Sigmoid colon (tissue), 7 donors: ENCODE results near the gene METTL21A. TPM values are rescaled to one million over a fixed set of nuclear protein-coding genes. Genes with fewer than 3 reads are reported as not detected.

Experiments used
- DNase-seq: peaks from one replicate; pipeline ENCODE4 v3.0.0-alpha.2; 2019
- H3K27ac ChIP-seq, 4 donors: fragments of 200-600 bp; sonication (generic); one replicate each; pipeline ENCODE4 v1.5.1; 2016 to 2019; ENCODE audit warnings: mild to moderate bottlenecking in 1 of 4
- H3K27me3 ChIP-seq, 3 donors: fragments of 200-600 bp; sonication (generic); one replicate each; pipeline ENCODE4 v1.5.1; 2019; ENCODE audit warnings: mild to moderate bottlenecking in 1 of 3
- H3K36me3 ChIP-seq, 4 donors: fragments of 200-600 bp; sonication (generic); one replicate each; pipeline ENCODE4 v1.5.1; 2016 to 2019
- H3K4me1 ChIP-seq, 4 donors: fragments of 200-600 bp; sonication (generic); one replicate each; pipeline ENCODE4 v1.5.1; 2017 to 2019
- H3K4me3 ChIP-seq, 4 donors: fragments of 200-600 bp; sonication (generic); one replicate each; pipeline ENCODE4 v1.5.1; 2017 to 2019; ENCODE audit warnings: mild to moderate bottlenecking in 2 of 4, moderate library complexity in 1 of 4
- H3K9me3 ChIP-seq, 4 donors: fragments of 200-600 bp in 3 of 4; sonication (generic) in 3 of 4; one replicate each; pipeline versions ENCODE4 v1.5.1 to v1.6.1; 2013 to 2019
- EP300 ChIP-seq, 4 donors: sonication (generic); formaldehyde crosslinking; IDR thresholded peaks; one replicate each; pipeline ENCODE4 v1.6.1; 2017; ENCODE audit warnings: antibody characterized with exemption in 4 of 4
- POLR2A ChIP-seq, 2 donors: fragments of 450-650 bp; IDR thresholded peaks; one replicate each; pipeline ENCODE4 v1.6.1; 2016; ENCODE audit warnings: antibody characterized with exemption in 2 of 2, mild to moderate bottlenecking in 2 of 2, moderate library complexity in 2 of 2
- POLR2AphosphoS5 ChIP-seq, 4 donors: sonication (generic); formaldehyde crosslinking; IDR thresholded peaks; one replicate each; pipeline ENCODE4 v1.6.1; 2017; ENCODE audit warnings: antibody characterized with exemption in 4 of 4
- WGBS, 2 donors: extraction: QIAGEN DNeasy Blood & Tissue Kit; methylation state at CpG; one replicate each; pipeline ENCODE4 v1.1.7; 2013; 5-methylcytosine and 5-hydroxymethylcytosine counted together
- intact Hi-C: fragments of 100-400 bp; cut with DNase I; formaldehyde crosslinking; loops from one replicate; pipeline ENCODE4 v1.15.1; 2023
- polyA plus RNA-seq, 3 donors: library from polyadenylated mRNA; stranded (reverse); fragments of 200-250 nt; gene quantifications; one replicate each; pipeline ENCODE4 v1.2.3, GENCODE V29; 2013
- small RNA-seq, 3 donors: library from RNA; depleted of rRNA; stranded (forward); fragments of <200 nt; gene quantifications; one replicate each; pipeline ENCODE3, GENCODE V24; 2016
- total RNA-seq, 4 donors: library from RNA; depleted of rRNA; stranded (reverse); fragments of >200 nt; gene quantifications; one replicate each; pipeline ENCODE4 v1.1.0, GENCODE V29; 2016
- TF ChIP-seq, protein P1 (sequence below), 4 experiments: fragments of 450-650 bp in 3 of 4; fragments of 200-600 bp in 1 of 4; IDR thresholded peaks; one replicate each; pipeline ENCODE4 v1.5.1; 2016 to 2019; ENCODE audit warnings: antibody characterized with exemption in 4 of 4, mild to moderate bottlenecking in 3 of 4, moderate library complexity in 2 of 4
- donor health status: healthy with polysubstance abuse.
- donor health status: Bipolar disorder and iron deficiency.
- donor health status: healthy.

The METTL21A gene
- total and polyA plus RNA-seq, 7 donors, result 12.9 to 43.0 (median 21.0) TPM

- intact Hi-C loops, result no loop called here
- H3K27me3 ChIP-seq, result no peaks in the 10 kb centered on the region
- DNase-seq, result no peak
- TF ChIP-seq POLR2A (IDR thresholded peaks at IDR 0.05), result no peak
- no peak overlapping the region for H3K4me3 ChIP-seq
- H3K9me3 ChIP-seq, result no peaks in the 10 kb centered on the region
- no peak overlapping the region for H3K27ac ChIP-seq
- H3K36me3 ChIP-seq, result peaks cover 9 to 67% (median 14%) of the 10 kb centered on the region in 4 donors
- H3K4me1 ChIP-seq, result no peaks in the 10 kb centered on the region
- WGBS, 2 donors, result 97 to 99% methylated on average over 4 of the region's 4 CpGs
Observed at GRCh38 chr2:207584952-207585351, 40.2 kb downstream of the METTL21A start.

GRCh38 chr2:207571370-207571769 is 53.8 kb downstream of the METTL21A start:
- peaks cover 0 to 83% (median 2%) of the 10 kb centered on the region in 4 donors for H3K36me3 ChIP-seq
- no peaks in the 10 kb centered on the region for H3K4me1 ChIP-seq
- H3K27me3 ChIP-seq, result no peaks in the 10 kb centered on the region
- intact Hi-C loops, result no loop called here
- TF ChIP-seq, protein P1, sequence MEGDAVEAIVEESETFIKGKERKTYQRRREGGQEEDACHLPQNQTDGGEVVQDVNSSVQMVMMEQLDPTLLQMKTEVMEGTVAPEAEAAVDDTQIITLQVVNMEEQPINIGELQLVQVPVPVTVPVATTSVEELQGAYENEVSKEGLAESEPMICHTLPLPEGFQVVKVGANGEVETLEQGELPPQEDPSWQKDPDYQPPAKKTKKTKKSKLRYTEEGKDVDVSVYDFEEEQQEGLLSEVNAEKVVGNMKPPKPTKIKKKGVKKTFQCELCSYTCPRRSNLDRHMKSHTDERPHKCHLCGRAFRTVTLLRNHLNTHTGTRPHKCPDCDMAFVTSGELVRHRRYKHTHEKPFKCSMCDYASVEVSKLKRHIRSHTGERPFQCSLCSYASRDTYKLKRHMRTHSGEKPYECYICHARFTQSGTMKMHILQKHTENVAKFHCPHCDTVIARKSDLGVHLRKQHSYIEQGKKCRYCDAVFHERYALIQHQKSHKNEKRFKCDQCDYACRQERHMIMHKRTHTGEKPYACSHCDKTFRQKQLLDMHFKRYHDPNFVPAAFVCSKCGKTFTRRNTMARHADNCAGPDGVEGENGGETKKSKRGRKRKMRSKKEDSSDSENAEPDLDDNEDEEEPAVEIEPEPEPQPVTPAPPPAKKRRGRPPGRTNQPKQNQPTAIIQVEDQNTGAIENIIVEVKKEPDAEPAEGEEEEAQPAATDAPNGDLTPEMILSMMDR (IDR thresholded peaks at IDR 0.05), result no peak
- TF ChIP-seq EP300 (IDR thresholded peaks at IDR 0.05) (no peak), POLR2AphosphoS5 (IDR thresholded peaks at IDR 0.05) (no peak), POLR2A (IDR thresholded peaks at IDR 0.05) (no peak)
- no peak for DNase-seq
- 93 to 95% methylated on average over 3 of the region's 3 CpGs for WGBS, 2 donors
- no peak overlapping the region for H3K4me3 ChIP-seq
- H3K9me3 ChIP-seq, result no peaks in the 10 kb centered on the region
- no peak overlapping the region for H3K27ac ChIP-seq

GRCh38 chr2:207567671-207568070 is 57.5 kb downstream of the METTL21A start:
- Histone ChIP-seq H3K36me3 (peaks cover 0 to 53% (median 4%) of the 10 kb centered on the region in 4 donors), H3K27ac (no peak overlapping the region), H3K27me3 (no peaks in the 10 kb centered on the region), H3K9me3 (no peaks in the 10 kb centered on the region), H3K4me3 (no peak overlapping the region), H3K4me1 (no peaks in the 10 kb centered on the region)
- TF ChIP-seq POLR2A (IDR thresholded peaks at IDR 0.05) (no peak), POLR2AphosphoS5 (IDR thresholded peaks at IDR 0.05) (no peak), EP300 (IDR thresholded peaks at IDR 0.05) (no peak)
- TF ChIP-seq, protein P1 (IDR thresholded peaks at IDR 0.05), result no peak
- DNase-seq, result no peak
- intact Hi-C loops, result no loop called here

DNA sequence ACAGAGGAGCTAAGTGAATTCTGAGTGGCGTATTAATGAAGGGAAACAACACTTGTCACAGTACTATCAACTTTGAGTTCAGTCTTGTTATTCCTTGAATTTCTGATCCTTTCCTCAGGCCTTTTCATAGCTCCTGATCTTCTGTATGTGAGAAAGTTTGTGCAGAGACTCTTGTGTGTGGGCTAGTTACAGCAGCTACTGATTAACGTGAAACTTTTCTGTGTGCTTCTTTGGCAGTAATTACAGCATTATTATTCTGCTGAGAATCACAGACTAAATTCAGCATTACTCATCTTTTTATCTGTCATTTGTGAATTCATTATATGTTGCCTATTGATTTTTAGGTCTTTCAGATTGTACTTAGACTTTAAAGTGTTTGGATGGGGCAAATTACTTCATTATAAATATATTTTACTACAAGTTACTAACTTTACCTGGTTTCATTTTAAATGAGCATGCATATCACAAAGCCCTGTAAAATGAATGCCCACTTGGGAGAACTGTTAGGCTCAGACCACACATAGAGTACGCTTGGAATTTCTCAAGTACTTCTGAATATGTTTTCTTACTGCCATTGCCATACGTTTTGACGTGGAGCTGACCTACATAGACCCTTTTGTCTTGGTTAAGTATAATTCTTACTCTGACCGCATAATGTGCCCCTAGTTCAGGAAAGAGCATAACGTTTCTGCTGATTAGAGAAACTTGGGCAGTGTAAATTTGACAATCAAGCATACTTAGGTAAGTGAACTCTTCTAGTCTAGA is 59.3 kb downstream of the METTL21A start:
- Histone ChIP-seq H3K27ac (no peak overlapping the region), H3K36me3 (peaks cover 0 to 52% (median 4%) of the 10 kb centered on the region in 4 donors), H3K27me3 (no peaks in the 10 kb centered on the region), H3K4me1 (no peaks in the 10 kb centered on the region), H3K9me3 (no peaks in the 10 kb centered on the region), H3K4me3 (no peak overlapping the region)
- TF ChIP-seq POLR2A (IDR thresholded peaks at IDR 0.05) (no peak), EP300 (IDR thresholded peaks at IDR 0.05) (no peak), POLR2AphosphoS5 (IDR thresholded peaks at IDR 0.05) (no peak)
- TF ChIP-seq, protein P1 (IDR thresholded peaks at IDR 0.05), result no peak
- 89 to 91% methylated on average over 7 of the region's 7 CpGs for WGBS, 2 donors
- intact Hi-C loops, result no loop called here
- DNase-seq, result no peak

Small RNA genes within 50 kb of the gene (small RNA-seq; reads per million reads assigned to genes)
- 0 reads per million in 3 donors for gene RPS29P9

Other genes with a start within 250 kb of the METTL21A start
- gene CREB1, start 95.4 kb downstream of the METTL21A start, total RNA-seq, result 10 to 100 TPM; 31.3 to 52.0 (median 47.0) TPM
- gene CREB1, start 95.4 kb downstream of the METTL21A start, polyA plus RNA-seq, result 10 to 100 TPM in 1 of 3 donors, 1 to 10 TPM in 2; 7.2 to 11.7 (median 9.5) TPM
- 10 to 100 TPM in 2 of 4 donors, 1 to 10 TPM in 2; 9.2 to 17.8 (median 11.5) TPM for gene CCNYL1, start 86.2 kb upstream of the METTL21A start, total RNA-seq
- gene CCNYL1, start 86.2 kb upstream of the METTL21A start, polyA plus RNA-seq, result 10 to 100 TPM; 21.6 to 49.5 (median 23.7) TPM
- 10 to 100 TPM; 29.3 to 52.0 (median 37.4) TPM for gene FZD5, start 144.5 kb upstream of the METTL21A start, total RNA-seq
- gene FZD5, start 144.5 kb upstream of the METTL21A start, polyA plus RNA-seq, result 10 to 100 TPM in 1 of 3 donors, 1 to 10 TPM in 2; 6.5 to 28.4 (median 7.8) TPM